Esophagus squamous epithelium (tissue), 4 donors: ENCODE measurements around the gene ADISSP.

Experiments used
- POLR2A ChIP-seq, 4 donors: fragments of 450-650 bp; IDR thresholded peaks; one replicate each; pipeline ENCODE4 v1.6.1; 2017; ENCODE audit warnings: antibody characterized with exemption in 4 of 4, mild to moderate bottlenecking in 4 of 4, moderate library complexity in 3 of 4
- TF ChIP-seq, protein P1 (sequence below), 6 experiments: fragments of 450-650 bp in 4 of 6; fragments of 200-600 bp in 2 of 6; sonication (generic) in 2 of 6; IDR thresholded peaks; one replicate each; pipeline ENCODE4 v1.5.1; 2016 to 2019; ENCODE audit warnings: antibody characterized with exemption in 6 of 6, mild to moderate bottlenecking in 4 of 6, moderate library complexity in 4 of 6

DNA sequence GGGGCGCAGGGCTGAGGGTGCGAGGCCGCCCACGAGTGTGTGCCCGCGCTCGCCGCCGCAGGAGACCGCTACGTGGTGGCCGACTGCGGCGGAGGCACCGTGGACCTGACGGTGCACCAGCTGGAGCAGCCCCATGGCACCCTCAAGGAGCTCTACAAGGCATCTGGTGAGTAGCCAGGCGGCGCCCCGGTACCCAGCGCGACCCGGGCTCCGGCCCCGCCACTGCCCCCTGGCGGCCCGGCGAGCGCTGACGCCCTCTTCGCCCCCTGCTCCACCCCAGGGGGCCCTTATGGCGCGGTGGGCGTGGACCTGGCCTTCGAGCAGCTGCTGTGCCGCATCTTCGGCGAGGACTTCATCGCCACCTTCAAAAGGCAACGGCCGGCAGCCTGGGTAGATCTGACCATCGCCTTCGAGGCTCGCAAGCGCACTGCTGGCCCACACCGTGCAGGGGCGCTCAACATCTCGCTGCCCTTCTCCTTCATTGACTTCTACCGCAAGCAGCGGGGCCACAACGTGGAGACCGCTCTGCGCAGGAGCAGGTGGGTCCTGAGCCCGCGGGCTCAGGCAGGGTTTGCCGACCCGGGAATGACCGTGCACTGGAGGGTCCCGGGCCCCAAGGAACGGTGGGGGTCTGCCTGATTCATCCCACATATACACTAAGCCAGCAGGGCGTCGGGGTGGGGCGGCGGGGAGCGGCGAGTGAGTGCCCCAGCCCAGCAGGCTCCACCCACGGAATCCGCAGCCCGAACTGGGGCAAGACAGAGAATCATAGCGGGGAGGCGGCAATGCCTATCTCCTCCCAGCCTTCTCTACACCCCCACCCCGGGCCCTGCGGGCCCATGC, 17.6 kb downstream of the ADISSP start:
- TF ChIP-seq, protein P1, sequence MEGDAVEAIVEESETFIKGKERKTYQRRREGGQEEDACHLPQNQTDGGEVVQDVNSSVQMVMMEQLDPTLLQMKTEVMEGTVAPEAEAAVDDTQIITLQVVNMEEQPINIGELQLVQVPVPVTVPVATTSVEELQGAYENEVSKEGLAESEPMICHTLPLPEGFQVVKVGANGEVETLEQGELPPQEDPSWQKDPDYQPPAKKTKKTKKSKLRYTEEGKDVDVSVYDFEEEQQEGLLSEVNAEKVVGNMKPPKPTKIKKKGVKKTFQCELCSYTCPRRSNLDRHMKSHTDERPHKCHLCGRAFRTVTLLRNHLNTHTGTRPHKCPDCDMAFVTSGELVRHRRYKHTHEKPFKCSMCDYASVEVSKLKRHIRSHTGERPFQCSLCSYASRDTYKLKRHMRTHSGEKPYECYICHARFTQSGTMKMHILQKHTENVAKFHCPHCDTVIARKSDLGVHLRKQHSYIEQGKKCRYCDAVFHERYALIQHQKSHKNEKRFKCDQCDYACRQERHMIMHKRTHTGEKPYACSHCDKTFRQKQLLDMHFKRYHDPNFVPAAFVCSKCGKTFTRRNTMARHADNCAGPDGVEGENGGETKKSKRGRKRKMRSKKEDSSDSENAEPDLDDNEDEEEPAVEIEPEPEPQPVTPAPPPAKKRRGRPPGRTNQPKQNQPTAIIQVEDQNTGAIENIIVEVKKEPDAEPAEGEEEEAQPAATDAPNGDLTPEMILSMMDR (IDR thresholded peaks at IDR 0.05): peak; percentile 30 to 75 (median 59)
- no peak for TF ChIP-seq POLR2A (IDR thresholded peaks at IDR 0.05)
